DOHH2 (cell line): Measurements from ENCODE around the gene TRAF5.

Experiments used
- H3F3A ChIP-seq: fragments of 200-600 bp; sonication (generic), shearing (Covaris generic); 2 replicates; pipeline ENCODE4 v1.6.0; 2016; ENCODE audit warnings: antibody characterized with exemption, mild to moderate bottlenecking; ENCODE audit not compliant: control insufficient read depth, insufficient read depth
- H3K27ac ChIP-seq: fragments of 200-600 bp; sonication (generic); 2 replicates; pipeline ENCODE4 v1.5.1; 2014; ENCODE audit warnings: low read depth, mild to moderate bottlenecking, low read length, moderate library complexity
- H3K27me3 ChIP-seq: fragments of 200-600 bp; sonication (generic); 2 replicates; pipeline ENCODE4 v1.6.1; 2014; ENCODE audit warnings: mild to moderate bottlenecking, low read length, mixed read lengths; ENCODE audit not compliant: control insufficient read depth
- H3K36me3 ChIP-seq: fragments of 200-600 bp; sonication (generic); 2 replicates; pipeline ENCODE4 v1.6.1; 2014; ENCODE audit warnings: mild to moderate bottlenecking, low read length, moderate library complexity, mixed read lengths; ENCODE audit not compliant: control insufficient read depth
- H3K4me1 ChIP-seq: fragments of 200-600 bp; sonication (generic); 2 replicates; pipeline ENCODE4 v1.6.1; 2014; ENCODE audit warnings: mild to moderate bottlenecking, low read length, mixed read lengths; ENCODE audit not compliant: control insufficient read depth
- H3K4me2 ChIP-seq: fragments of 200-600 bp; sonication (generic); 2 replicates; pipeline ENCODE4 v1.6.0; 2014; ENCODE audit warnings: mild to moderate bottlenecking, low read length, moderate library complexity
- H3K4me3 ChIP-seq: fragments of 200-600 bp; sonication (generic); 2 replicates; pipeline ENCODE4 v1.5.1; 2014; ENCODE audit warnings: mild to moderate bottlenecking, low read length, mixed read lengths
- H3K79me2 ChIP-seq: fragments of 200-600 bp; sonication (generic); 2 replicates; pipeline ENCODE4 v1.6.1; 2014; ENCODE audit warnings: mild to moderate bottlenecking, low read length, mixed read lengths; ENCODE audit not compliant: control insufficient read depth
- H3K9me2 ChIP-seq: fragments of 200-600 bp; sonication (generic); replicated peaks from 2 replicates; pipeline ENCODE4 v1.6.1; 2014; ENCODE audit warnings: mild to moderate bottlenecking, low read length, mixed read lengths; ENCODE audit not compliant: control insufficient read depth
- H3K9me3 ChIP-seq: fragments of 200-600 bp; sonication (generic); 2 replicates; pipeline ENCODE4 v1.6.1; 2014; ENCODE audit warnings: antibody characterized with exemption, low read length, mixed read lengths; ENCODE audit not compliant: control insufficient read depth, insufficient read depth
- H4K20me1 ChIP-seq: fragments of 200-600 bp; sonication (generic); 2 replicates; pipeline ENCODE4 v1.6.0; 2014; ENCODE audit warnings: low read depth, mild to moderate bottlenecking, antibody characterized with exemption, low read length, moderate library complexity; ENCODE audit not compliant: control insufficient read depth, insufficient read depth
- EZH2phosphoT487 ChIP-seq: fragments of 200-600 bp; sonication (generic); IDR thresholded peaks from 2 replicates; pipeline ENCODE4 v1.6.1; 2017; ENCODE audit warnings: borderline replicate concordance, mild to moderate bottlenecking, antibody characterized with exemption, low read length, moderate library complexity, mixed read lengths
- TF ChIP-seq, protein P1 (sequence below): fragments of 200-600 bp; sonication (generic); IDR thresholded peaks from one replicate; pipeline ENCODE4 v1.5.1; 2014; ENCODE audit warnings: antibody characterized with exemption, mild to moderate bottlenecking, low read depth, low read length; ENCODE audit not compliant: poor library complexity, severe bottlenecking

The TRAF5 gene

DNA sequence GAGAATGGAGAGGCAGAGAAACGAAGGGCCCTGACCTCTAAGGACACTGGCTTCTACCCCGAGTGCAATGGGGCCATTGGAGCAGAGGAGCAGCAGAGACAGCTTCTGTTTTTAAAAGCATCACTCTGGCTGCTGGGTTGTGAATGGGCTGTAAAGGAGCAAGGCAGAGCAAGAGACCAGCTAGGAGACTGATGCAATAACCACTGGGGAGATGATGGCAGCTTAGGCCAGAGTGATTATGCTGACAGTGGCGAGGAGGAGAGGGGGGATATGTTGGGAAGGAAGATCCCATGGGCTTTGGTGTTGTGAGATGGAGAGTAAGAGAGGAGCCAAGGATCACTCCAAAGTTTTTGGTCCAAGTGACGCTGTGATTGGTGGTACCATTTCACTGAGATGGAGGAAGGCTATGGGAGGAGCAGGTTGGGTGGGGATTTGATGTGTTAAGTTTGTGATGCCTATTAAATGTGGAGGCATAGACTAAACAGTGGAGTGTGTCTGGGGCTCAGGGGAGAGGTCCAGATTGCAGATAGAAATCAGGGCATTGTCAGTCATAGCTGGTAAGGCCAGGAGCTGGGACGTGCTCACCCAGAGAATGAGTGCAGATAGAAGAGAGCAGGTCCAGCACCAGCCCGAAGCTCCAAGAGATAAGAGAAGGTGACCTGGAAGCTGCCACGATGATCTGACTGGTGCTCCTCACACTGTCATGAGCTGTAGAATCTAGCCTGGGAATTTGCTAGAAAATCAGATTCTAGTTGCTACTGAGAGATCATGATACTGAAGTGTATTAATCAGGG, 11.0 kb downstream of the TRAF5 start:
- H3F3A ChIP-seq, result peaks cover 6% of the 10 kb centered on the region; the same call in 1 of the 2 replicates
- H3K4me1 ChIP-seq, result peaks cover 85% of the 10 kb centered on the region
- no peaks in the 10 kb centered on the region for H3K9me3 ChIP-seq
- H3K9me2 ChIP-seq, result no peaks in the 10 kb centered on the region
- no peak overlapping the region for H3K4me3 ChIP-seq
- H3K79me2 ChIP-seq, result peaks cover 99% of the 10 kb centered on the region
- TF ChIP-seq, protein P1, sequence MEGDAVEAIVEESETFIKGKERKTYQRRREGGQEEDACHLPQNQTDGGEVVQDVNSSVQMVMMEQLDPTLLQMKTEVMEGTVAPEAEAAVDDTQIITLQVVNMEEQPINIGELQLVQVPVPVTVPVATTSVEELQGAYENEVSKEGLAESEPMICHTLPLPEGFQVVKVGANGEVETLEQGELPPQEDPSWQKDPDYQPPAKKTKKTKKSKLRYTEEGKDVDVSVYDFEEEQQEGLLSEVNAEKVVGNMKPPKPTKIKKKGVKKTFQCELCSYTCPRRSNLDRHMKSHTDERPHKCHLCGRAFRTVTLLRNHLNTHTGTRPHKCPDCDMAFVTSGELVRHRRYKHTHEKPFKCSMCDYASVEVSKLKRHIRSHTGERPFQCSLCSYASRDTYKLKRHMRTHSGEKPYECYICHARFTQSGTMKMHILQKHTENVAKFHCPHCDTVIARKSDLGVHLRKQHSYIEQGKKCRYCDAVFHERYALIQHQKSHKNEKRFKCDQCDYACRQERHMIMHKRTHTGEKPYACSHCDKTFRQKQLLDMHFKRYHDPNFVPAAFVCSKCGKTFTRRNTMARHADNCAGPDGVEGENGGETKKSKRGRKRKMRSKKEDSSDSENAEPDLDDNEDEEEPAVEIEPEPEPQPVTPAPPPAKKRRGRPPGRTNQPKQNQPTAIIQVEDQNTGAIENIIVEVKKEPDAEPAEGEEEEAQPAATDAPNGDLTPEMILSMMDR, result no peak
- no peak for TF ChIP-seq EZH2phosphoT487
- H3K4me2 ChIP-seq, result peak overlapping the region; percentile 90
- H3K27ac ChIP-seq, result no peak overlapping the region
- peaks cover 16% of the 10 kb centered on the region for H4K20me1 ChIP-seq
- peaks cover 40% of the 10 kb centered on the region for H3K36me3 ChIP-seq
- H3K27me3 ChIP-seq, result no peaks in the 10 kb centered on the region

DNA sequence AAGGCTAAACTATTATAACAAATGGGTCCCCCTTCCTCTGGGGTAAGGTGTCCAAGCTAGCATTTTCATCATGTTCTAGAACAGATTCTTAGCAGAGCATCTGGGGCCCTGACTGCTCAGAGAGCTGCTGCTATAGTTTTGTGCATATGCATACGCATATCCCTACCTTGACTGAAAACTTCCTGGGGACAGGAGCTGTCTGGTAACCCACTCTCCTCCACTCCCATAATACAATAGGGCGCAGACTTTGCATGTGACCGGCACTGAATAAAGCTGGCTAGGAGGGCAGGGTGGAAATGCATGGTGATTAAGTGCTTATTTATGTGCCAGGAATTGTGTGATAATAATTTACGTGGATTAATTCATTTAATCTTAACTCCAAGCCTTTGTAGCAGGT, 11.6 kb downstream of the TRAF5 start:
- Histone ChIP-seq H3K9me2 (no peaks in the 10 kb centered on the region), H3K27me3 (no peaks in the 10 kb centered on the region), H3K79me2 (peaks cover 99% of the 10 kb centered on the region), H3F3A (peaks cover 6% of the 10 kb centered on the region; the same call in 1 of the 2 replicates), H3K4me1 (peaks cover 84% of the 10 kb centered on the region), H4K20me1 (peaks cover 16% of the 10 kb centered on the region), H3K4me2 (no peak overlapping the region), H3K4me3 (no peak overlapping the region), H3K27ac (no peak overlapping the region), H3K9me3 (no peaks in the 10 kb centered on the region), H3K36me3 (peaks cover 45% of the 10 kb centered on the region)
- TF ChIP-seq, protein P1, result no peak
- TF ChIP-seq EZH2phosphoT487, result no peak

DNA sequence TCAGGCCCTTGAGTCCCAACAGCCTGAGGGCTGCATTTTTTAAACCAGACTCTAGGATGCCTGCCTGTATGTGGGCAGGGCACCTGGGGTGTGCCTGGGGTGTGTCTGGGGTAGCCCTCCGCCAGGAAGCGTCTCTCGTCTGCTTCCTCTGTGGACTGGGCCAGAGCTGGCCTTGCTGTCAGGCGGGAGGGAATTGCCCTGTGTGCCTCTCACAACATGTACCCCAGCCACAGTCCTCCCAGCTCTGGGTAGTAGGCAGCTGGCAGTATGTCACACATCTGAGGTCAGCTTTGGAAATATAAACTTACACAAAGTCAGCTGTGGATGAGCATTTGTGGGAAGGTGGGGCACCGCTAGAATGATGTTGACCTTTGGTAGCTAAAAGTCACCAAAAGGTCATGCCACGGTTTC, 13.0 kb downstream of the TRAF5 start:
- Histone ChIP-seq H3K9me2 (no peaks in the 10 kb centered on the region), H3K9me3 (no peaks in the 10 kb centered on the region), H3K79me2 (peaks cover 99% of the 10 kb centered on the region), H3K4me2 (no peak overlapping the region), H3K27ac (no peak overlapping the region), H3K27me3 (no peaks in the 10 kb centered on the region), H3F3A (peaks cover 6% of the 10 kb centered on the region; the same call in 1 of the 2 replicates), H3K4me3 (no peak overlapping the region), H3K4me1 (peaks cover 70% of the 10 kb centered on the region), H3K36me3 (peaks cover 38% of the 10 kb centered on the region), H4K20me1 (peaks cover 16% of the 10 kb centered on the region)
- TF ChIP-seq, protein P1, result no peak
- TF ChIP-seq EZH2phosphoT487, result no peak
